BJ (cell line): ENCODE data around the gene FANCG. TPM values are rescaled to one million over a fixed set of nuclear protein-coding genes. Genes with fewer than 3 reads are reported as not detected.

ENCODE experiments used
- CTCF ChIA-PET: fragments of 350-600 bp; formaldehyde crosslinking; extraction: SDS; loops from one replicate; lab custom pipeline; 2021; ENCODE audit warnings: antibody characterized with exemption, inconsistent platforms; lab: Yijun Ruan, JAX
- POLR2A ChIA-PET: fragments of 300-600 bp; sonication (Branson Sonifier 250); formaldehyde crosslinking; extraction: SDS; loops from one replicate; lab custom pipeline; 2021; ENCODE audit warnings: antibody characterized with exemption; lab: Charles Lee
- DNase-seq: peaks from one replicate; pipeline ENCODE4 v3.0.0-alpha.2; 2011; ENCODE audit warnings: low read depth
- H3K27me3 ChIP-seq: 2 replicates; pipeline ENCODE4 v1.6.0; 2011; ENCODE audit warnings: low read length; ENCODE audit not compliant: control insufficient read depth, insufficient read depth
- H3K36me3 ChIP-seq: 2 replicates; pipeline ENCODE4 v1.5.1; 2011; ENCODE audit warnings: low read length; ENCODE audit not compliant: control insufficient read depth, insufficient read depth
- H3K4me3 ChIP-seq: 2 replicates; pipeline ENCODE4 v1.5.1; 2011; ENCODE audit warnings: low read depth, mild to moderate bottlenecking, control low read depth, low read length
- polyA plus RNA-seq: library from polyadenylated mRNA; depleted of rRNA; stranded (reverse); fragments of >200 nt; gene quantifications from 2 replicates; pipeline ENCODE4 v1.2.3, GENCODE V29; 2011
- TF ChIP-seq, protein P1 (sequence below): IDR thresholded peaks from 2 replicates; pipeline ENCODE4 v1.5.1; 2011; ENCODE audit warnings: low read depth, mild to moderate bottlenecking, control low read depth, inconsistent platforms, low read length, moderate library complexity; ENCODE audit not compliant: insufficient read depth

FANCG gene
- polyA plus RNA-seq, 1 experiment: 13.6 TPM

DNA sequence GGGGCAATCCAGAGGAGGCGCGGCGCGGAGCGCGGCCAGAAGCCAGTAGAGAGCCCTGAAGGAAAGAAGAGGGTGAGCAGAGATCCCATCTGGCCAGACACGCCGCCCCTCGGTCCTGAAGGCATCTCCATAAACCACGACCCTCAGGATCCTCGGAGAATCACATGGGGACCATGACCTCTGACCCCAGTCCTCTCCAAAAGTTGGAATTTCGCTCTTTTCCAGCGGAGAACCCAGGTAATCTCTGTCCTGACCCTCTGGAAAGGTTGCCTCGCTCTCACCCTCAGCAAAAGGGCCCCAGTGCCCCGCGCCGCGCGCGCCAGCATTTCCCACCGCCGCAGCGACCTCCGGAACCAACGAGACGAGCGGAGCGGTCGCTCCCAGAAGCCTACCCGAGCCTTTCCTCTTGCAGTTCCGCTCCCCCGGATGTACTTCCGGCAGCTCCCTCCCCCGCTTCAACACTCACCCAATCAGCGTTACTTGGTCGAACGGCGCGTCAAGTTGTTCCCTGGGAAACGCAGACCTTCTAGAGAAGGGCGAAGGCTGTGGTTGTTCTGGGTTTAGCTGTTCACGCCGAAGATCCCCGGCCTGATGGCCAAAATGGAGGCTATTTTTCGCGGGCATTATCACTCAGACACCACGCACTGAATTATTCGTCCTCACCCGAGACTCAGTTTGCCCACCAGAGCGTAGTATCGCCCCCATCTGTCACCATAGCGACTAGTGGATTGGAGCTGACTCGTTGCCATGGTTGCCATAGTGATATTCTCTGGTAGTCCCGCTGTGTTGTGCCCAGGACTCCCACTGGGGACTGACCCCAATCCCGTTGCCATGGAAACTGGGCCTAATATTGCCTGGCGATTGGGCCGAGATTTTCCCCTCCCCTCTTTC lies 23.3 kb upstream of the FANCG start, which contains the start of gene STOML2:
Gene STOML2, minus strand, starts transcription at position 363 of the 891 bp plus-strand sequence. Its CDS starts 37 bp downstream, at position 326.
- ChIA-PET POLR2A (interaction anchor here (0.6 kb wide), 1 partner anchor 239 kb away, joined by 4 read pairs; no protein-coding TSS in a partner anchor), CTCF (interaction anchor here (0.8 to 3.2 kb wide), 5 partner anchors 9 to 373 kb away, joined by 3 to 10 read pairs (median 4); partner anchors contain the start of gene VCP)
- DNase-seq: peak; percentile 75
- no peaks in the 10 kb centered on the region for H3K27me3 ChIP-seq
- H3K4me3 ChIP-seq: peak within 1 kb of the TSS; percentile 70
- TF ChIP-seq, protein P1, sequence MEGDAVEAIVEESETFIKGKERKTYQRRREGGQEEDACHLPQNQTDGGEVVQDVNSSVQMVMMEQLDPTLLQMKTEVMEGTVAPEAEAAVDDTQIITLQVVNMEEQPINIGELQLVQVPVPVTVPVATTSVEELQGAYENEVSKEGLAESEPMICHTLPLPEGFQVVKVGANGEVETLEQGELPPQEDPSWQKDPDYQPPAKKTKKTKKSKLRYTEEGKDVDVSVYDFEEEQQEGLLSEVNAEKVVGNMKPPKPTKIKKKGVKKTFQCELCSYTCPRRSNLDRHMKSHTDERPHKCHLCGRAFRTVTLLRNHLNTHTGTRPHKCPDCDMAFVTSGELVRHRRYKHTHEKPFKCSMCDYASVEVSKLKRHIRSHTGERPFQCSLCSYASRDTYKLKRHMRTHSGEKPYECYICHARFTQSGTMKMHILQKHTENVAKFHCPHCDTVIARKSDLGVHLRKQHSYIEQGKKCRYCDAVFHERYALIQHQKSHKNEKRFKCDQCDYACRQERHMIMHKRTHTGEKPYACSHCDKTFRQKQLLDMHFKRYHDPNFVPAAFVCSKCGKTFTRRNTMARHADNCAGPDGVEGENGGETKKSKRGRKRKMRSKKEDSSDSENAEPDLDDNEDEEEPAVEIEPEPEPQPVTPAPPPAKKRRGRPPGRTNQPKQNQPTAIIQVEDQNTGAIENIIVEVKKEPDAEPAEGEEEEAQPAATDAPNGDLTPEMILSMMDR: no peak
- H3K36me3 ChIP-seq: peaks cover 40% of the 10 kb centered on the region

DNA sequence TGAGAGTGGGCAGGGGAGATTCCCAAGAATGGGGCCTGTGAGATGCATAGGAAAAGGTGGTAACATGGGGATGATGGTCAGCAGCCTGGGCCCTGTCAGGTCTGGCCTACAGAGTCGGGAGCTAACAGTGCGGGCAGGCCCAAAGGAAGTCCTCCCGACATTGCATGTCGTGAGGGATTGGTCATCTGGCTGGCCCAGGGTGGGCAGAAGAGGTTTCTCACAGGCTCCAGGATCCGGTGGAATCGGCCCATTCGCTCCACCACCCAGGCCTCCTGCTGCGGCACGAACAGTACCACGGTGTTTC lies 22.7 kb upstream of the FANCG start:
- ChIA-PET POLR2A (interaction anchor here (0.6 kb wide), 1 partner anchor 238 kb away, joined by 4 read pairs; no protein-coding TSS in a partner anchor), CTCF (interaction anchor here (1.0 to 3.2 kb wide), 2 partner anchors 9 to 203 kb away, joined by 3 to 10 read pairs; no protein-coding TSS in a partner anchor)
- TF ChIP-seq, protein P1: no peak
- Histone ChIP-seq H3K36me3 (peaks cover 34% of the 10 kb centered on the region), H3K27me3 (no peaks in the 10 kb centered on the region), H3K4me3 (peak overlapping the region; percentile 70)
- no peak for DNase-seq

DNA sequence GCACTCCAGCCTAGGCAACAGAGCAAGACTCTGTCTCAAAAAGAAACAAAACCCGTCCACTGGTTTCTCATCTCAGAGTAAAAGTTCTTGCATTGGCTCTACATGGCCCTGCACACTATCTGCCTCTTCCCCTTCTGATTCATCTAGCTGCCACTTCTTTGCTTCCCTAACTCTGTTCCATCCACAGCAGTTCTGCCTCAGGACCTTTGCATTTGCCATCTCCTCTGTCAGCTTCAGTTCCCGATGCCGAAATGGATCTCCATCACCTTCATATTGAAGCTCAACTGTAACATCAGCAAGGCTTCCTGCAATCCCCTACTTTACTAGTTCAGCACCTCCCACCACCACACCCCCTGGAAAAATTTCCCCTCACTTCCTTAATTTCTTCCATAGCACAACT lies 17.8 kb upstream of the FANCG start:
- TF ChIP-seq, protein P1: no peak
- ChIA-PET CTCF (interaction anchor here (1.1 to 4.3 kb wide), 8 partner anchors 11 to 202 kb away, joined by 4 to 57 read pairs (median 7); partner anchors contain the start of gene ATOSB), POLR2A (no interaction called here)

DNA sequence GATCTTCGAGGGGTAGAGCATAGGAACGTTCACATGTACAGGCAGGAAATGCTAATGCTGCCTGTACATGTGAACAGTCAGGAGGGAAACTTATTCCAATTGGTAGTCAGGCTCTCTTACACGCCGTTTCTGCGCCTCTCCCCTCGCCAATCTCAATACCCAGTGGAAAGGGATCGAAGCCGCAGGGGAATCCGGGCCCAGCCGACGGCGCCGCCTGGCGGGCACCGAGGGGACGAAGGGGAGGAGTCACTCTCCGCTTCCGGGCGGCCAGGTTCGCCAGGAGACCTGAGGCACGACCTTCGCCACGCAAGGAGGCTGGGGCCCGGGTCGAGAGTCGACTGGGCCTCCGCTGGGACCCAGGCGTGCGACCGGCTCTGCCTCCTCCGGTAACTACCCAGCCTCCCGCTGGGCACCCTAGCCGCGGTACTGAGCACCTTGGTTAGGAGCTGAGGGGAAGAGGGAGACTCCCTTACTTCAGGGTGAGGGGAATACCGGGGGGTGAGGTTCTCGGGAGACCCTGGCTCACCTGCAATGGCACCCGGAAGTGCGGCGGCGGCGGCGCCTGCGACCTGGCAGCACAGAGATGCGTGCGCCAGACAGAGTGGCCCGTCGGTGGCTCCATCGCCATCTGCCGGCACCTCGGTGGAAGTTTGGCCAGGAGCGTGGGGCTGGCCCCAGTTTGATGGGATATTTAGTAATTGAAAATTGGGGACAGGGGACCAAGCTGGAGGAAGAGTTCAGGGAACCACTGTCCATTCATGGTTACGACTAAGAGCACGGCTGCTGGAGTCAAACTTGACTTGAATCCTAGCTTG lies 16.5 kb upstream of the FANCG start, which contains the start of gene PIGO:
Gene PIGO, minus strand, starts transcription at position 557 of the 815 bp plus-strand sequence. CDS start 1,026 bp downstream, outside the sequence.
- Histone ChIP-seq H3K36me3 (peaks cover 27% of the 10 kb centered on the region), H3K27me3 (no peaks in the 10 kb centered on the region), H3K4me3 (peak within 1 kb of the TSS; percentile 98)
- ChIA-PET POLR2A (no interaction called here), CTCF (interaction anchor here (0.7 to 4.4 kb wide), 23 partner anchors 9 to 465 kb away, joined by 3 to 59 read pairs (median 3); partner anchors contain the start of gene FANCG)
- TF ChIP-seq, protein P1: peak; percentile 94
- DNase-seq: no peak

More for the DNA sequence above, 17.8 kb upstream of the FANCG start:
- Histone ChIP-seq H3K36me3 (peaks cover 24% of the 10 kb centered on the region), H3K27me3 (no peaks in the 10 kb centered on the region), H3K4me3 (no peak overlapping the region)
- DNase-seq: no peak
